Karpas-422 (cell line): ENCODE measurements around the gene BOD1. TPM values are rescaled to one million over a fixed set of nuclear protein-coding genes. Genes with fewer than 3 reads are reported as not detected.

Experiments
- DNase-seq: peaks from one replicate; pipeline ENCODE4 v3.0.0-alpha.2; 2015
- H2AFZ ChIP-seq: fragments of 200-600 bp; sonication (generic); 2 replicates; pipeline ENCODE4 v1.6.1; 2014; ENCODE audit warnings: antibody characterized with exemption, low read length, mixed read lengths
- H3K27ac ChIP-seq: fragments of 200-600 bp; sonication (generic); 2 replicates; pipeline ENCODE4 v1.5.1; 2014; ENCODE audit warnings: mild to moderate bottlenecking, low read length, moderate library complexity
- H3K27me3 ChIP-seq: fragments of 200-600 bp; sonication (generic); 2 replicates; pipeline ENCODE4 v1.6.1; 2014; ENCODE audit warnings: low read length, mixed read lengths
- H3K36me3 ChIP-seq: fragments of 200-600 bp; sonication (generic); 2 replicates; pipeline ENCODE4 v1.6.1; 2014; ENCODE audit warnings: low read length, mixed read lengths; ENCODE audit not compliant: insufficient read depth
- H3K4me1 ChIP-seq: fragments of 200-600 bp; sonication (generic); 2 replicates; pipeline ENCODE4 v1.6.1; 2014; ENCODE audit warnings: mild to moderate bottlenecking, low read length, mixed read lengths
- H3K4me2 ChIP-seq: fragments of 200-600 bp; sonication (generic); 2 replicates; pipeline ENCODE4 v1.6.1; 2014; ENCODE audit warnings: low read length, low read depth, mild to moderate bottlenecking; ENCODE audit not compliant: poor library complexity, severe bottlenecking
- H3K4me3 ChIP-seq: fragments of 200-600 bp; sonication (generic); 2 replicates; pipeline ENCODE4 v1.5.1; 2014; ENCODE audit warnings: mild to moderate bottlenecking, antibody characterized with exemption, low read length, mixed read lengths
- H3K79me2 ChIP-seq: fragments of 200-600 bp; sonication (generic); 2 replicates; pipeline ENCODE4 v1.6.1; 2014; ENCODE audit warnings: mild to moderate bottlenecking, low read length, mixed read lengths
- H3K9ac ChIP-seq: fragments of 200-600 bp; sonication (generic); 2 replicates; pipeline ENCODE4 v1.6.0; 2014; ENCODE audit warnings: low read length
- H3K9me2 ChIP-seq: fragments of 200-600 bp; sonication (generic), shearing (Covaris generic); replicated peaks from 2 replicates; pipeline ENCODE4 v1.6.0; 2014; ENCODE audit warnings: mild to moderate bottlenecking, low read length, moderate library complexity; ENCODE audit not compliant: insufficient read depth
- H3K9me3 ChIP-seq: fragments of 300-700, 200-600 bp; sonication (generic); 2 replicates; pipeline ENCODE4 v1.6.1; 2014; ENCODE audit warnings: low read length, mixed read lengths
- H4K20me1 ChIP-seq: fragments of 200-600 bp; sonication (generic); 2 replicates; pipeline ENCODE4 v1.6.1; 2014; ENCODE audit warnings: mild to moderate bottlenecking, antibody characterized with exemption, low read length, low read depth; ENCODE audit not compliant: insufficient read depth
- total RNA-seq: library from RNA; depleted of rRNA; stranded (reverse); fragments of >200 nt; shearing (Covaris generic); gene quantifications from 2 replicates; pipeline ENCODE4 v1.2.3, GENCODE V29; 2014; ENCODE audit warnings: low replicate concordance

BOD1 gene
- total RNA-seq, 1 experiment from 2014 or later: 28.4 TPM

DNA sequence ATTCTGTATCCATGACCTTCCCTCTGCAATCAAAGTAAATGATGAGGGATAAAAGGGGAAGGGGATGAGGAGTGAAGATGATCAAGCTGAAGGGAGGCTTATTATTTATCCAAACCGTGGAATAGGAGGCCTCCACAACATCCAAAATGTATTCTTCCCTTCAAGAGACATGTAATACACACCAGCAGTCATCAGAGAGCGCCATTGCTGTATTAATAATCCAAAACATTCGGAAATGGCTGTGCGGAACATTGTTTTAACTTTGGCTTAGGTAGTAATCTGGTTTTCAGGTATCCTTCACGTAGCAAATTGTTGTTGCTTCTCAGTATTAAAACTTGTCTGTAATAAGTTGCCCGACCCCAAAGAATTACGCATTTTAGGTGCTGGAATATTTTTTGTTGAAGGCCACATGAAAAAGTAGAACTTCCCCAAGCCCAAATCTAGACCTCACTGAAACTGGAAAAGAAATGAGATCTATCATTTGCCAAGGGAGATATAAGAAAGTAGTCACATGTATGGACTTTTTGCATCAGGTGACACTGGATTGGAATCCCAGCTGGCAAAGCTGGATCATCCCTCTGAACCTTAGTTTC lies 2.6 kb upstream of the BOD1 start:
- H2AFZ ChIP-seq: peak overlapping the region; percentile 97
- H3K9ac ChIP-seq: peak overlapping the region; percentile 29; the same call in 1 of the 2 replicates
- peaks cover 17% of the 10 kb centered on the region for H4K20me1 ChIP-seq
- DNase-seq: peak; percentile 88
- H3K9me3 ChIP-seq: no peaks in the 10 kb centered on the region
- peaks cover 35% of the 10 kb centered on the region for H3K4me1 ChIP-seq
- no peaks in the 10 kb centered on the region for H3K36me3 ChIP-seq
- H3K27me3 ChIP-seq: no peaks in the 10 kb centered on the region
- H3K4me3 ChIP-seq: no peak overlapping the region
- no peaks in the 10 kb centered on the region for H3K9me2 ChIP-seq
- H3K4me2 ChIP-seq: no peak overlapping the region
- H3K27ac ChIP-seq: no peak overlapping the region
- peaks cover 23% of the 10 kb centered on the region for H3K79me2 ChIP-seq

DNA sequence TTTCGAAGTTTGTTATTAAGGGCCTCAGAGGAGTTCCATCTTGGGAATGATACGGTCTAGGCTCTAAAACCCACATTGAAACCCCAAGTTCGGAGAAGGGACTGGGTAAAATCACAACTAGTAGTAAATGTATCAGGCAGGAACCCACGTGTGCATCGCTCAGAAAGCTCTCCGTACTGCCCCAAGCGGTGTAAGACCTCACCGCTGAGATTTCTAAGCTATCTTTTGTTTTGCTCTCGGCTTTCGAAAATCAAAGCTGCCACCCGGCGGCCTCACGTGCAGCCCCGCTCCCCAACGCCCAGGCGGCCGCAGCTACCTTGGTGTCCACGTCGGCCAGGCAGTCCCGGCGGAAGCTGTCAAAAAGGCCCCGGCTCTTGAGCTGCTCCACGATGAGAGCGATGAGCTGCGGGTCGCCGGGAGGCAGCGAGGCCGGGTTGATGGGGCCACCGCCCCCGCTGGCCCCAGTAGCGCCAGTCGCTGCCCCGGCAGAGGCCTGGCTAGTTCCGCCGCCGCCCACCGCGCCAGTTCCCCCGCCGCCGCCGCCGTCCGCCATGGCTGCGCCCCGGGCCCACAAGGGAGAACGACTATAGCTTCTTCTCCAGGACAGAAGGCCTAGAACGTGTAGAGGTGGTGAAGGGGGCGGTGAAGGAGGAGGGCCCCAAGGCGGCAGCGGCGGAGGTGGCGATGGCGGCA lies 420 bp downstream of the BOD1 start:
- H3K36me3 ChIP-seq: peaks cover under 1% of the 10 kb centered on the region; the same call in 1 of the 2 replicates
- peaks cover 31% of the 10 kb centered on the region for H4K20me1 ChIP-seq
- H3K27ac ChIP-seq: peak overlapping the region; percentile 50; the same call in 1 of the 2 replicates
- peak overlapping the region; percentile 96 for H3K4me3 ChIP-seq
- no peaks in the 10 kb centered on the region for H3K9me3 ChIP-seq
- H3K9ac ChIP-seq: peak overlapping the region; percentile 88
- peak overlapping the region; percentile 53; the same call in 1 of the 2 replicates for H2AFZ ChIP-seq
- H3K9me2 ChIP-seq: no peaks in the 10 kb centered on the region
- no peaks in the 10 kb centered on the region for H3K27me3 ChIP-seq
- H3K4me2 ChIP-seq: peak overlapping the region; percentile 74
- DNase-seq: peak; percentile 87
- H3K4me1 ChIP-seq: peaks cover 30% of the 10 kb centered on the region
- H3K79me2 ChIP-seq: peaks cover 53% of the 10 kb centered on the region

DNA sequence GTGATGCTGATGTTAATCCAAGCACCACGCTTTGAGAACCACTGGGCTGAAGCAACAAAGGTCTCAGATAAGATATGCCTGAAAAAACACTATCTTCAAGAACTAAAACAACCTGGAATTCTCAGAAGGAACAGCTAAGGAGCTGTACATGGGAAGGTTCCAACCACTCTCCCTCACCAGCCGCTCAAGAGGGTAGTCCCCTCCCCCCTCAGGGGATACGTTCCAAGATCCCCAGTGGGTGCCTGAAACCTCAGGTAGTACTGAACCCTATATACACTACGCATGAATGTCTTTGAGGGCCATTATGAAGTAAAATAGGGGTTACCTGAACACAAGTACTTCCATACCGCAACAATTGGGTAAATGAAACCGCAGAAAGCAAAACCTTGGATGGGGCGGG lies 1.9 kb downstream of the BOD1 start:
- Histone ChIP-seq H3K9me3 (no peaks in the 10 kb centered on the region), H3K4me3 (peak overlapping the region; percentile 96; the same call in 1 of the 2 replicates), H3K4me2 (peak overlapping the region; percentile 74), H4K20me1 (peaks cover 37% of the 10 kb centered on the region), H3K4me1 (peaks cover 30% of the 10 kb centered on the region), H2AFZ (no peak overlapping the region), H3K9ac (no peak overlapping the region), H3K27ac (no peak overlapping the region), H3K27me3 (no peaks in the 10 kb centered on the region), H3K36me3 (peaks cover 15% of the 10 kb centered on the region; the same call in 1 of the 2 replicates), H3K9me2 (no peaks in the 10 kb centered on the region), H3K79me2 (peaks cover 67% of the 10 kb centered on the region)
- DNase-seq: no peak

DNA sequence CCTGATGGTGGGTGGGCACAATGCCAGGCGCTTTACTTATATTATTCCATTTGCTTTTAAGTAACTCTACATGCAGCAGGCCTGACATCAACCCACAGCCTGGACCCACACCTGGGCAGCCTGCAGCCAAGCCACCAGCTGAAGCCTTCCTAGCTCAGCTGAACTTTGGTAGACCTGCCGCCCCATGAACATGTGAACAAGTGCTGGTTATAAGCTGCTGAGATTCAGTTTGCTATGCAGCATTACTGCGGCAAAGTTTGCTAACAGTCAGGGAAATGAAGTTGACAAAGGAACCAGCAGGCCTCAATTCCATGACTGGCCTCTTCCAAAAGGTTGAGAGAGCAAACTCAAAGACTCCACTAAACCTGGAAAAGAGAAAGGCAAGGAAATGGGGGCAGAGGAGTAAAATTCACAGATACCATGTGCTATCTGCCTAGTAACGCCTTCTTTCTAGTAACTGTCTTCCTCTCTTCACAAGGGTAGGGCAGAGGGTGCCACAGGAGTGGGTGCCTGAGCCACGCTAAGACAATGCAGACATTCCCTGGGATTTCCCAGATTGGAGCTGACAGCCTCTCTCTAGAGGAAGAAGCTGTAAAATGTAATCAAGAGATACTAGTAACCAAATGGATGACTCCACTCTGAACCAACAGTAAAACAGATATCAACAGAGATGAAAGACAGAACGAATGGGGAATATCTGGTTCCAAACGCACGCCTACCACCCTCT lies 2.9 kb downstream of the BOD1 start:
- no peaks in the 10 kb centered on the region for H3K27me3 ChIP-seq
- H3K9ac ChIP-seq: no peak overlapping the region
- no peak for DNase-seq
- H3K4me2 ChIP-seq: peak overlapping the region; percentile 74
- peaks cover 24% of the 10 kb centered on the region; the same call in 1 of the 2 replicates for H3K36me3 ChIP-seq
- H3K9me3 ChIP-seq: no peaks in the 10 kb centered on the region
- H2AFZ ChIP-seq: no peak overlapping the region
- H3K4me3 ChIP-seq: no peak overlapping the region
- peaks cover 71% of the 10 kb centered on the region for H3K79me2 ChIP-seq
- H4K20me1 ChIP-seq: peaks cover 37% of the 10 kb centered on the region
- H3K9me2 ChIP-seq: no peaks in the 10 kb centered on the region
- no peak overlapping the region for H3K27ac ChIP-seq
- peaks cover 24% of the 10 kb centered on the region for H3K4me1 ChIP-seq

DNA sequence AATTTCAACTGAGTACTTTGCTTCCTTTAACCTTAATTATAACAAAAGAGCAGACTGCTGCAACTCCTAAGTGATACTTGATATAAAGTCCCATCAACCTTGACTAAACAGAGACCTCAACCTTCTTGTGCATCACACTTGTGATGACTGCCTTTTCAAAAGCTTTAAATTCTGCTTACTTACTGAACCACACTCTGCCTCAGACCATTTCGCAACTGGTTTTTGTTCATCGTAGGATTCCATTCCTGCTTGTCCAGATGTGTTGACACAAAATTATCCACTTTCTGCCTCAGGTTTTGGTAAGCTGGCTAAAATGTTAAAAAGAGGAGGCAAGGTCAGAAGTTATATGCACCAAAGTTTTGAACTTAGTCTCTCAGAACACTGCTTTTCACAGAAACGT lies 3.5 kb downstream of the BOD1 start:
- no peak overlapping the region for H3K27ac ChIP-seq
- peaks cover 23% of the 10 kb centered on the region for H3K4me1 ChIP-seq
- DNase-seq: no peak
- no peak overlapping the region for H3K4me2 ChIP-seq
- no peaks in the 10 kb centered on the region for H3K9me2 ChIP-seq
- H3K79me2 ChIP-seq: peaks cover 71% of the 10 kb centered on the region
- H4K20me1 ChIP-seq: peaks cover 37% of the 10 kb centered on the region
- no peak overlapping the region for H3K9ac ChIP-seq
- H3K9me3 ChIP-seq: no peaks in the 10 kb centered on the region
- no peak overlapping the region for H2AFZ ChIP-seq
- peaks cover 27% of the 10 kb centered on the region; the same call in 1 of the 2 replicates for H3K36me3 ChIP-seq
- no peak overlapping the region for H3K4me3 ChIP-seq
- H3K27me3 ChIP-seq: no peaks in the 10 kb centered on the region

DNA sequence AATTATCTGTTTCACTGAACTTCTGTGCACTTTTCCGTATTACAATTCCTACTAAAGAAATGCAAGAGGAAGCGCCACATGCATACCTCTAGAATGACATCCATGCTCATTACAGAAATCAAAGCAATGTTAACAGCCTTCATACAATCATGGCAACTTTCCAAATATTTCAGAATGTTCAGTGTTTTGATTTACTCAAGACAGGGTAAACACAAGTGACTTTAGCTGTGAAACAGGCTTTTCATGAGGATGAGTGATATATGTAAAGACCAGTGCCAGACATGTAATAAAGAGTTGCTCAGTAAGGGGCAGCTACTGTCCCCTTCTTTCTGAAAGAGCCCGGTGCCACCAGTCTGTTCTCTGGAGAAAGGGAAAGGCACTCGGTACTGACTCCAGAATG lies 4.7 kb downstream of the BOD1 start:
- H4K20me1 ChIP-seq: peaks cover 37% of the 10 kb centered on the region

DNA sequence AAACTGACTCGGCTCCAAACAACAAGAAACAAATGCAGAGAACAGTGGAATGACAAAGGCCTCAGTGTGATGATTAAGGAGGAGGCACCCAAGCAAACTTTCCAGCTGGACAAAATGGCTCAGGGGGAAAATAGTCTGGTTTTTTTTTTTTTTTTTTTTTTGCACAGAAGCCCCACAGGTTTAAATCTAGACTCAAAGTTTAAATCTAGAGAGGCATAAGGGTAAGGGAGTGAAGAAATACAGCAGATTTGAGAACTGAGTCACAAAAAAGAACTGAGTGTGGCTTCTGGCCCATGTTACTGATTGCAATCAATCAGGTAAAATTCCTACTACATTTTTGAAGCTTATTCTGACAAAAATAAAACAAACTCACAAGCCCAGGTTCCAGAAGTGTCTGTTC lies 12.3 kb downstream of the BOD1 start:
- no peak overlapping the region for H2AFZ ChIP-seq
- no peaks in the 10 kb centered on the region for H3K4me1 ChIP-seq
- peaks cover 21% of the 10 kb centered on the region; the same call in 1 of the 2 replicates for H3K36me3 ChIP-seq
- no peak overlapping the region for H3K27ac ChIP-seq
- H3K4me3 ChIP-seq: no peak overlapping the region
- DNase-seq: no peak
- H3K79me2 ChIP-seq: no peaks in the 10 kb centered on the region
- H3K9ac ChIP-seq: no peak overlapping the region
- H3K27me3 ChIP-seq: no peaks in the 10 kb centered on the region
- H3K9me3 ChIP-seq: no peaks in the 10 kb centered on the region
- H4K20me1 ChIP-seq: no peaks in the 10 kb centered on the region
- H3K4me2 ChIP-seq: no peak overlapping the region
- H3K9me2 ChIP-seq: no peaks in the 10 kb centered on the region

More for the DNA sequence above, 4.7 kb downstream of the BOD1 start:
- Histone ChIP-seq H3K9me2 (no peaks in the 10 kb centered on the region), H3K36me3 (peaks cover 29% of the 10 kb centered on the region; the same call in 1 of the 2 replicates), H3K79me2 (peaks cover 71% of the 10 kb centered on the region), H3K9me3 (no peaks in the 10 kb centered on the region), H3K9ac (no peak overlapping the region), H2AFZ (no peak overlapping the region), H3K4me1 (peaks cover 16% of the 10 kb centered on the region), H3K27ac (no peak overlapping the region), H3K4me3 (no peak overlapping the region), H3K4me2 (no peak overlapping the region), H3K27me3 (no peaks in the 10 kb centered on the region)
- no peak for DNase-seq

DNA sequence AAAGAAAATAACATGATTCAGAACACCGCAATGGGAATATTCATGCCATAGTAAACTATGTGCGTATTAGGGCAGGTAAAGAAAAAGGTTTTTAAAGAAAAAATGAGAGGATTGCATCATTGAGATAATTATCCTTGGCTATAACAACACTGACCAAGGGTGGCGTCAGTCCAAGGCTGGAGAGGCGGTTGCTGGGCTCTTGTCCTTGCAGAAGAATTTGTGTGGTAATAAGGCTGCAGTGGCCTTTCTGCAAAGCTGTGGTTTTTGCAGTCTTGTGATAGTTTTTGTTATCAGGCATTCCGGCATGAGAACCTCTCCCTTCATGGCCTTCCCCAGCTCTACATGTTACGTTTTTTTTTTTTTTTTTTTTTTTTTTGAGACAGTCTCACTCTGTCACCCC lies 14.0 kb downstream of the BOD1 start:
- no peak overlapping the region for H3K9ac ChIP-seq
- no peaks in the 10 kb centered on the region for H3K9me3 ChIP-seq
- H3K79me2 ChIP-seq: no peaks in the 10 kb centered on the region
- no peaks in the 10 kb centered on the region for H3K9me2 ChIP-seq
- no peak overlapping the region for H3K4me2 ChIP-seq
- DNase-seq: no peak
- no peak overlapping the region for H2AFZ ChIP-seq
- H4K20me1 ChIP-seq: no peaks in the 10 kb centered on the region
- H3K27ac ChIP-seq: no peak overlapping the region
- H3K36me3 ChIP-seq: peaks cover 11% of the 10 kb centered on the region; the same call in 1 of the 2 replicates
- H3K4me3 ChIP-seq: no peak overlapping the region
- H3K27me3 ChIP-seq: no peaks in the 10 kb centered on the region
- no peaks in the 10 kb centered on the region for H3K4me1 ChIP-seq
